Measurements from ENCODE around the gene HNRNPC. TPM values are rescaled to one million over a fixed set of nuclear protein-coding genes. Genes with fewer than 3 reads are reported as not detected.
"Not testable (repeated sequence)": the region's sequence is repeated elsewhere in the genome, so short reads cannot be mapped to it uniquely, and the experiment has no call there.

Gene HNRNPC
- total RNA-seq = 162 TPM

- ATAC-seq (peak; percentile 90), DNase-seq (ENCODE audit: low spot score) (peak; percentile 100)
Observed at GRCh38 chr14:21269252-21270046, at the start of gene HNRNPC. TSS of gene HNRNPC (minus strand) at chr14:21269442. CDS start at chr14:21234193, 35,249 bp downstream.

- no peak for ATAC-seq
- no peak for DNase-seq (ENCODE audit: low spot score)
Observed at GRCh38 chr14:21317398-21317797, 48.2 kb upstream of the HNRNPC start.

GRCh38 chr14:21313512-21313911 is 44.3 kb upstream of the HNRNPC start:
- ATAC-seq (no peak), DNase-seq (ENCODE audit: low spot score) (no peak)

- DNase-seq (ENCODE audit: low spot score) = no peak
- no peak for ATAC-seq
Observed at GRCh38 chr14:21311614-21312013, 42.4 kb upstream of the HNRNPC start.

- DNase-seq (ENCODE audit: low spot score) (no peak), ATAC-seq (no peak)
Observed at GRCh38 chr14:21309956-21310355, 40.7 kb upstream of the HNRNPC start.

- peak; percentile 4 for ATAC-seq
- DNase-seq (ENCODE audit: low spot score) = no peak
Observed at GRCh38 chr14:21309238-21309636, 40.0 kb upstream of the HNRNPC start.

GRCh38 chr14:21308479-21309237 is 39.4 kb upstream of the HNRNPC start:
- ATAC-seq = peak; percentile 92
- peak; percentile 94 for DNase-seq (ENCODE audit: low spot score)

GRCh38 chr14:21308132-21308478 is 38.9 kb upstream of the HNRNPC start:
- no peak for DNase-seq (ENCODE audit: low spot score)
- peak; percentile 79 for ATAC-seq

GRCh38 chr14:21307637-21308036 is 38.4 kb upstream of the HNRNPC start:
- ATAC-seq = no peak

GRCh38 chr14:21302836-21303140 is 33.5 kb upstream of the HNRNPC start:
- DNase-seq (ENCODE audit: low spot score); ATAC-seq: not testable (repeated sequence)

More at GRCh38 chr14:21307637-21308036, 38.4 kb upstream of the HNRNPC start:
- DNase-seq (ENCODE audit: low spot score) = no peak

GRCh38 chr14:21302013-21302835 is 33.0 kb upstream of the HNRNPC start:
- DNase-seq (ENCODE audit: low spot score) (no peak), ATAC-seq (no peak)

- DNase-seq (ENCODE audit: low spot score) (peak; percentile 49), ATAC-seq (peak; percentile 93)
Observed at GRCh38 chr14:21300892-21301291, 31.6 kb upstream of the HNRNPC start.

GRCh38 chr14:21299562-21300130 is 30.4 kb upstream of the HNRNPC start:
- no peak for DNase-seq (ENCODE audit: low spot score)

GRCh38 chr14:21298358-21298757 is 29.1 kb upstream of the HNRNPC start:
- no peak for ATAC-seq
- DNase-seq (ENCODE audit: low spot score) = no peak

More at GRCh38 chr14:21299562-21300130, 30.4 kb upstream of the HNRNPC start:
- no peak for ATAC-seq

GRCh38 chr14:21294026-21294425 is 24.8 kb upstream of the HNRNPC start:
- not testable (repeated sequence) for ATAC-seq; DNase-seq (ENCODE audit: low spot score)

GRCh38 chr14:21287168-21287567 is 17.9 kb upstream of the HNRNPC start:
- ATAC-seq (no peak), DNase-seq (ENCODE audit: low spot score) (no peak)

GRCh38 chr14:21286516-21286915 is 17.3 kb upstream of the HNRNPC start:
- not testable (repeated sequence) for ATAC-seq

GRCh38 chr14:21281917-21282316 is 12.7 kb upstream of the HNRNPC start:
- not testable (repeated sequence) for DNase-seq (ENCODE audit: low spot score); ATAC-seq

More at GRCh38 chr14:21286516-21286915, 17.3 kb upstream of the HNRNPC start:
- DNase-seq (ENCODE audit: low spot score) = not testable (repeated sequence)

- ATAC-seq (no peak), DNase-seq (ENCODE audit: low spot score) (no peak)
Observed at GRCh38 chr14:21279783-21280182, 10.5 kb upstream of the HNRNPC start, which contains the start of gene RPGRIP1. TSS of gene RPGRIP1 (plus strand) at chr14:21280083. CDS start at chr14:21287977, 7,894 bp downstream.

- ATAC-seq (no peak), DNase-seq (ENCODE audit: low spot score) (no peak)
Observed at GRCh38 chr14:21278632-21279031, 9.4 kb upstream of the HNRNPC start.
